ENCODE results near the gene RPRML. TPM values are rescaled to one million over a fixed set of nuclear protein-coding genes. Genes with fewer than 3 reads are reported as not detected.

RPRML gene
- total RNA-seq, 1 donor from 2014 or later = 4.5 TPM

DNA sequence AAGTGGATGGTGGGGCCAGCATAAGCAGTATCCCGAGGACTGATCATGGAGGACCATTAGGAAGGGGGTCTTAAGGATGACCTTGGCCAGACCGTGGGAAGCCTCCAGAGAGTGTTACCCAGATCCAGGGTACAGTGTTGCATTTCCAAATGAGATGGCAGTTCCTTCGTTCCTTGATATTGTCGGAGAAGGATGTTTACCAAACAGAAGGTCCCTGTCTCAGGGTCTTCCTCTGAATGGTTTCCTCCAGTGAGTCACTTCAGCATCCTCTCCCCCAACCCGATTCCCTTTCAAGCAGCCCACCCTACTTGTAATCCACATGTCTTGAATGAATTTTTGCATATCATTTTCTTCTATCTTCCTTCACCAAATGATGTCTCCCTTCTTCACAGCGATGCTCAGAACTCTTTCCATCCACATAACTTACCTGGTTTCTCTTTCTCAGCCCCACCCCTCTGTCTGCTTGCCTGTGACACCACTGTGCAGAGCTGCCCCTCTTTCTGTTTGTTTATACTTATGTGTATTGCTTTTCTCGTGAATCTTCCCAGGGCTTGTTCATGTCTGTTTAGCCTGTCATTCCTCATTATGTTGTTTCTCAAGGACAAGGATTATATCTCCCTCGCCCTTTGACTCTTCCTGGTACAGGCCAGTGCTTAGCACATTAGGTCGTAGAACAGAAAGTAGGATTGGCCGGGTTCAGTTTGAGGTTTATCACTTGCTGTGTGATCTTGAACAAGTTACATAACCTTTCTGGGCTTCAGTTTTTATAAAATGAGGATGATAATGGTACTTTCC lies 50.4 kb downstream of the RPRML start:
- Mint-ChIP-seq H3K4me3 (ENCODE audit: unreplicated experiment) (peak overlapping the region; percentile 9), H3K9me3 (ENCODE audit: unreplicated experiment) (no peaks in the 10 kb centered on the region), H3K27me3 (ENCODE audit: unreplicated experiment) (peaks cover 3% of the 10 kb centered on the region), H3K4me1 (ENCODE audit: low read depth, unreplicated experiment) (peaks cover 30% of the 10 kb centered on the region), H3K27ac (ENCODE audit: unreplicated experiment) (peak overlapping the region; percentile 56), H3K36me3 (ENCODE audit: unreplicated experiment) (no peaks in the 10 kb centered on the region)
- TF ChIP-seq, protein P1, sequence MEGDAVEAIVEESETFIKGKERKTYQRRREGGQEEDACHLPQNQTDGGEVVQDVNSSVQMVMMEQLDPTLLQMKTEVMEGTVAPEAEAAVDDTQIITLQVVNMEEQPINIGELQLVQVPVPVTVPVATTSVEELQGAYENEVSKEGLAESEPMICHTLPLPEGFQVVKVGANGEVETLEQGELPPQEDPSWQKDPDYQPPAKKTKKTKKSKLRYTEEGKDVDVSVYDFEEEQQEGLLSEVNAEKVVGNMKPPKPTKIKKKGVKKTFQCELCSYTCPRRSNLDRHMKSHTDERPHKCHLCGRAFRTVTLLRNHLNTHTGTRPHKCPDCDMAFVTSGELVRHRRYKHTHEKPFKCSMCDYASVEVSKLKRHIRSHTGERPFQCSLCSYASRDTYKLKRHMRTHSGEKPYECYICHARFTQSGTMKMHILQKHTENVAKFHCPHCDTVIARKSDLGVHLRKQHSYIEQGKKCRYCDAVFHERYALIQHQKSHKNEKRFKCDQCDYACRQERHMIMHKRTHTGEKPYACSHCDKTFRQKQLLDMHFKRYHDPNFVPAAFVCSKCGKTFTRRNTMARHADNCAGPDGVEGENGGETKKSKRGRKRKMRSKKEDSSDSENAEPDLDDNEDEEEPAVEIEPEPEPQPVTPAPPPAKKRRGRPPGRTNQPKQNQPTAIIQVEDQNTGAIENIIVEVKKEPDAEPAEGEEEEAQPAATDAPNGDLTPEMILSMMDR (IDR thresholded peaks at IDR 0.05; ENCODE audit: partially characterized antibody, unreplicated experiment) = no peak
- no peak for DNase-seq

Small RNA genes lying within 50 kb of the gene (microRNA-seq; reads per million reads assigned to microRNA genes)
- not detected for gene MIR5089 (ENCODE audit: unreplicated experiment)

Other genes starting within 250 kb of the RPRML start
- 1.7 TPM for gene WNT3, start 160.6 kb downstream of the RPRML start, total RNA-seq (ENCODE audit: unreplicated experiment)
- gene WNT9B, start 127.7 kb downstream of the RPRML start, total RNA-seq (ENCODE audit: unreplicated experiment) = not detected
- 62.4 TPM for gene GOSR2, start 56.1 kb downstream of the RPRML start, total RNA-seq (ENCODE audit: unreplicated experiment)
- 94.6 TPM for gene CDC27, start 210.0 kb upstream of the RPRML start, total RNA-seq (ENCODE audit: unreplicated experiment)
- 7.6 TPM for gene MYL4, start 230.1 kb upstream of the RPRML start, total RNA-seq (ENCODE audit: unreplicated experiment)

Measured in glutamatergic neuron (in vitro differentiated cells).